Panc1 (cell line): ENCODE data around the gene MADD.

Experiments used
- CTCF ChIP-seq: fragments of 450-650 bp; IDR thresholded peaks from 2 replicates; pipeline ENCODE4 v1.5.1; 2017; ENCODE audit warnings: mild to moderate bottlenecking
- REST ChIP-seq, 2 experiments: IDR thresholded peaks; 2 replicates each; pipeline ENCODE4 v1.6.1; 2011 to 2012; ENCODE audit warnings: low read depth in 2 of 2, control low read depth in 1 of 2, low read length in 1 of 2, mild to moderate bottlenecking in 1 of 2, moderate library complexity in 1 of 2; ENCODE audit not compliant: insufficient read depth in 1 of 2
- SIN3A ChIP-seq: IDR thresholded peaks from 2 replicates; pipeline ENCODE4 v1.6.1; 2012; ENCODE audit warnings: low read depth, mild to moderate bottlenecking, low read length, moderate library complexity, borderline replicate concordance; ENCODE audit not compliant: insufficient read depth

GRCh38 chr11:47306484-47306844, 36.5 kb downstream of the MADD start:
- TF ChIP-seq CTCF = no peak
- no peak for TF ChIP-seq SIN3A
- no peak for TF ChIP-seq REST (IDR thresholded peaks at IDR 0.05; ENCODE audit: insufficient read depth in 1 of 2, low read depth in 2 of 2, low read length in 1 of 2)
